Nephron (organoid): Measurements from ENCODE around the gene BCL7B.

Source experiments
- H3K27ac Mint-ChIP-seq, 3 experiments: 2 replicates each; pipeline ENCODE4 v1.8.0; 2020; ENCODE audit warnings: mixed read lengths in 3 of 3, mild to moderate bottlenecking in 2 of 3, moderate library complexity in 1 of 3
- H3K27me3 Mint-ChIP-seq: 2 replicates; pipeline ENCODE4 v1.8.0; 2021; ENCODE audit warnings: low read depth, mild to moderate bottlenecking, moderate library complexity, mixed read lengths
- H3K36me3 Mint-ChIP-seq: 2 replicates; pipeline ENCODE4 v1.8.0; 2020; ENCODE audit warnings: low read depth, mixed read lengths
- H3K4me1 Mint-ChIP-seq: 2 replicates; pipeline ENCODE4 v1.8.0; 2020; ENCODE audit warnings: mixed read lengths
- H3K4me3 Mint-ChIP-seq, 3 experiments: 2 replicates each; pipeline ENCODE4 v1.8.0; 2020; ENCODE audit warnings: mild to moderate bottlenecking in 3 of 3, mixed read lengths in 3 of 3, moderate library complexity in 2 of 3
- H3K9me3 Mint-ChIP-seq: 2 replicates; pipeline ENCODE4 v1.8.0; 2020; ENCODE audit warnings: mixed read lengths
- CTCF ChIP-seq, 3 experiments: fragments of 200-600 bp; sonication (generic); IDR thresholded peaks; one replicate each; pipeline ENCODE4 v1.5.0; 2021; ENCODE audit warnings: antibody characterized with exemption in 3 of 3; ENCODE audit not compliant: unreplicated experiment in 3 of 3

BCL7B gene

DNA sequence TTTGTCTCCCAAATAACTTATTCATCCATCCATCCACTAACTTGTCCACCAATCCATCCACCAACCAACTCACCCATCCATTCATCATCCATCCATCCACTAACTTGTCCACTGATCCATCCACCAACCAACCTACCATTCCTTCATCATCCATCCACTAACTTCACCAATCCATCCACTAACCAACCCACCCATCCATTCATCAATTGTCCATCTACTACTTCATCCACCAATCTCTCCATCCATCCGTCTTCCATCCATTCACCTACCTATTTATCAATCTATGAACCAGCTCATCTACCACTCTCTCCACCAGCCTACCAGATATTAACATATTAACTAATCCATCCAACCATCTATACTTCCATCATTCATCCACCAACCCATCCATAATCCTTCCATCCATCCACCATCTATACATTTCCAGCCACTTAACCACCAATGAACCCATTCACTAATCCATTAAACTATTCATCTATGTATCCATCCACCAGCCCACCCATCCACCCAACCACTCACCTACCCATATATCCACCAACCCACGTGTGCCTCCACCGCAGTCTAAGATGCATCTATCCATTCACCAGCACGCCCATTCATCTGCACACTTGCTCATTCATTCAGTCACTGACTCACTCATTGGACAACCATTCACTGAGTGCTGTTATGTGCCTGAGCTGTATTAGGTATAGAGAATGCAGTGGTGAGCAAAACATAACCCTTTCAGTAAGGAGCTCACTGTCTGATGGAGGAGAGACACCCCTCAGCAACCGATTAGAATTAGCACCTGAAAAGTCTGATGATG lies 40.7 kb upstream of the BCL7B start:
- Mint-ChIP-seq H3K4me1 (peaks cover 4% of the 10 kb centered on the region), H3K4me3 (no peak overlapping the region), H3K27me3 (peaks cover 29% of the 10 kb centered on the region), H3K36me3 (no peaks in the 10 kb centered on the region), H3K27ac (no peak overlapping the region), H3K9me3 (no peaks in the 10 kb centered on the region)
- no peak for TF ChIP-seq CTCF (IDR thresholded peaks at IDR 0.05; ENCODE audit: unreplicated experiment in 3 of 3)

DNA sequence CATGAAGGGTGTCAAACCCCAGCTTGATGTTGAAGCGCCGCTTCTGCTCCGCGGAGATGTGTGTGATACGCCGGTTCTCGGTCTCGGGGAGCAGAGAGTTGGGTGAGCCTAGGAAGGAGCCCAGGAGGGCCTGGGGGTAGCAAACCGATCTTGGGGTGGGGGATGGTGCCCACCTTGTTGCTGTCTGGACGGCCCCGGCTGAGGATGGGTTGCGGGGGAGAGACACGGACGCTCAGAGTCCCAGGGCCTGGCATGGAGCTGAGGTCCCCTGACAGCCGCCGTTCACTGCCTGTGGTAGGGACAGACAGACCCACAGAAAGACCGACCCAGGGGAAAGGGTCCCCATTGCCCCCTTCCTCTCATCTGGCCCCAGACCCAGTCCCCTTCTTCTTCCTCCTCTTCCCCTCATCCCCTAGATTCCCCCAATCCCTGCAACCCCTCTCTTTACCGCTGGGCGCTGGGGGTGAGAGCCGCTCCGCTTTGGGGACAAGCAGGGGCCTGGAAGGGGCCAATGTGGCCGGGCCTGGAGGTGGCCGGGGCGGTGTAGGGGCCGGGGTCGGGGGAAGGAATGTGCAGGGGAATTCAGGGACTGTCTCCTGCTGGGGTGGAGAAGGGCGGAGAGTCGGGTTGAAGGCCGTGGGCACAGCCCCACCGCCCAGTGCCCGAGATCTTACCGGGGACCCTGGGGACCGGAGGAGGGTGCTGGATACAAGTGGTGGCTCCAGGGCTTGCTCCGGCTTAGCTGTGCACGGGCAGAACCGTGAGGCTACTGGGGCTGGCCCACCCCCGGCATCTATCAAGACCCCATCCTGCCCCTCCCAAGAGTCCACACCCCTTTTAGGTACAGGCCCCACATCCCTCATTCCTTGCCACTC lies 38.9 kb upstream of the BCL7B start:
- H3K27ac Mint-ChIP-seq: no peak overlapping the region
- TF ChIP-seq CTCF (IDR thresholded peaks at IDR 0.05; ENCODE audit: unreplicated experiment in 3 of 3): no peak
- no peaks in the 10 kb centered on the region for H3K36me3 Mint-ChIP-seq
- no peaks in the 10 kb centered on the region for H3K9me3 Mint-ChIP-seq
- H3K4me3 Mint-ChIP-seq: no peak overlapping the region
- H3K4me1 Mint-ChIP-seq: peaks cover 4% of the 10 kb centered on the region
- H3K27me3 Mint-ChIP-seq: peaks cover 21% of the 10 kb centered on the region

GRCh38 chr7:73595358-73595757 lies 37.9 kb upstream of the BCL7B start:
- H3K36me3 Mint-ChIP-seq: no peaks in the 10 kb centered on the region
- no peak overlapping the region for H3K4me3 Mint-ChIP-seq
- peaks cover 21% of the 10 kb centered on the region for H3K27me3 Mint-ChIP-seq
- H3K4me1 Mint-ChIP-seq: peaks cover 4% of the 10 kb centered on the region
- TF ChIP-seq CTCF (IDR thresholded peaks at IDR 0.05; ENCODE audit: unreplicated experiment in 3 of 3): no peak
- H3K9me3 Mint-ChIP-seq: no peaks in the 10 kb centered on the region
- H3K27ac Mint-ChIP-seq: no peak overlapping the region

DNA sequence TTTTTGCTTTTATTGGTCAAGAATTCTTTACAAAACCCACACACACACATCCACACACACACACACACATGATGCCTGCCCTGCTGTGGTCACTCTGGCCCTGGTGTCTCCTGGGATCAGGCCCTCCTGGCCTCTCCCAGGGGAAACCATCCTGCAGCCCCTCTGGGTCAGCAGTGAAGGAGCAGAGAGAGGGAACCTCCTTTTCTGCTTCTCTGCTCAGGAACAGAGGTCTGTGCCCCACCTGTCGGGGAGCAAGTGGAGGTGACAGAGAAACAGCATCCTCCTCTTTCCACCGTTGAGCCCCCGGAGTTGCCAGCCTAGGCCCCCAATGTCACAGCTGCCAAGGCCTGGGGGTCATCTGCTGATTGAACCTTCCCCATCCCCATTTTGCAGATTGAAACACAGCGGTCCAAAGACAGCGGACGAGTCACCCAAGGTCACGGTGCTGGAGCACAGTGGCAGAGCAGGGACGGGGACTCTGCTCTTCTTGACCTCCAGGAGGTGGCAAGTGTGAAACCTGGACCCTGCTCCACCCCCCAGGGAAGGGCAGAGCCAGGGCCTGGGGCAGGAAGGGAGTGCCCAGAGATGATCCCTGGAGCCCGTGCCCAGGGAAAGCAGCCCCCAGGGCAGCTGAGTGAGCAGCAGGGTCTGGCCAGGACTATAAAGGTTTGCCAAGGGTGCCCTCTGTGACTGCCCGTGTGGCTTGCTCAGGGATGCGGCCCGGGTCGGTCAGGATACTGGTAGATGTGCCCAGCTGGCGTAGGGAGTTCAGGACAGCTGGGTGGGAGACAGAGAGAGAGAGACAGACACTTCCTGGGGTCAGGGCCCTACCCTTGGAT lies 35.9 kb upstream of the BCL7B start:
- H3K4me3 Mint-ChIP-seq: no peak overlapping the region
- TF ChIP-seq CTCF (IDR thresholded peaks at IDR 0.05; ENCODE audit: unreplicated experiment in 3 of 3): no peak
- no peaks in the 10 kb centered on the region for H3K36me3 Mint-ChIP-seq
- H3K27me3 Mint-ChIP-seq: peaks cover 12% of the 10 kb centered on the region
- no peak overlapping the region for H3K27ac Mint-ChIP-seq
- peaks cover 4% of the 10 kb centered on the region for H3K4me1 Mint-ChIP-seq
- H3K9me3 Mint-ChIP-seq: no peaks in the 10 kb centered on the region

DNA sequence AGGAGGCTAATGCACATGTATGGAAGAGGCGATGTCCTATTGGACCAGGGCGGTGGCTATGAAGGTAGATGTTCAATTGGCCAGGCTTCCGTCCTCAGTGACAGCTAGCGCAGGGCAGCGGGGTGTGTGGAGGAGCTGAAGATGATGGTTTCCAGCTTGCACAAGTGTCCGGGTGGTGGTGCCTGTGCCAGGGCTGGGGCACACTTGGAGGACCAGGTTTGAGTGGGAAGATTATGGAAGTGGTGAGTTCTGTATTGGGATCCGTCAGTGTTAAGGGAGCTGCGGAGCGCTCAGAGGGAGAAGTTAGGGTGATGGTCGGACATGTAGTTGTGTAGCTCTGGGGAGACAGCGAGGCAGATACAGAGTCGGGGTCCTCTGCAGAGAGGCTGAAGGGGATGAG lies 29.4 kb upstream of the BCL7B start:
- TF ChIP-seq CTCF (IDR thresholded peaks at IDR 0.05; ENCODE audit: unreplicated experiment in 3 of 3): no peak
- H3K4me1 Mint-ChIP-seq: peaks cover 5% of the 10 kb centered on the region
- H3K36me3 Mint-ChIP-seq: no peaks in the 10 kb centered on the region
- H3K27me3 Mint-ChIP-seq: peaks cover 7% of the 10 kb centered on the region
- no peak overlapping the region for H3K27ac Mint-ChIP-seq
- no peaks in the 10 kb centered on the region for H3K9me3 Mint-ChIP-seq
- no peak overlapping the region for H3K4me3 Mint-ChIP-seq
